Natural killer cell treated with Interleukin-12 subunit alpha and Interleukin-12 subunit beta and Interleukin-15 and Interleukin-18, amount 100 ng/mL, for 72 hours (primary cell): ENCODE measurements around the gene YARS1. TPM values are rescaled to one million over a fixed set of nuclear protein-coding genes. Genes with fewer than 3 reads are reported as not detected.

Experiments
- ATAC-seq, 2 donors: fragments of 150-1000 bp; cut with Tn5 transposase in 1 of 2; sonication (Bioruptor Pico), chemical (Tn5 transposase) in 1 of 2; 2 replicates each; pipeline ENCODE4 v1.10.0; 2021
- DNase-seq: peaks from one replicate; pipeline ENCODE4 v3.0.0; 2022; ENCODE audit warnings: low spot score
- H3K27ac Mint-ChIP-seq, 2 donors: 1 replicate in 1 of 2; 2 replicates in 1 of 2; pipeline ENCODE4 v1.8.0; 2022; ENCODE audit warnings: mixed read lengths in 2 of 2, mild to moderate bottlenecking in 1 of 2, moderate library complexity in 1 of 2
- H3K27me3 Mint-ChIP-seq, 2 donors: 1 replicate in 1 of 2; 2 replicates in 1 of 2; pipeline ENCODE4 v1.8.0; 2022; ENCODE audit warnings: mixed read lengths in 2 of 2
- H3K36me3 Mint-ChIP-seq: one replicate; pipeline ENCODE4 v1.8.0; 2022; ENCODE audit warnings: mixed read lengths
- H3K4me1 Mint-ChIP-seq, 2 donors: 1 replicate in 1 of 2; 2 replicates in 1 of 2; pipeline ENCODE4 v1.8.0; 2022; ENCODE audit warnings: low read depth in 2 of 2, mixed read lengths in 2 of 2, mild to moderate bottlenecking in 1 of 2
- H3K4me3 Mint-ChIP-seq: one replicate; pipeline ENCODE4 v1.8.0; 2022; ENCODE audit warnings: mixed read lengths
- H3K9me3 Mint-ChIP-seq: 2 replicates; pipeline ENCODE4 v1.8.0; 2022; ENCODE audit warnings: mixed read lengths
- total RNA-seq, 2 donors: library from RNA; stranded (reverse); gene quantifications; one replicate each; pipeline ENCODE4 v1.2.3, GENCODE V29; 2022

Gene YARS1
- total RNA-seq, 2 donors from 2014 or later = 228 to 274 TPM

DNA sequence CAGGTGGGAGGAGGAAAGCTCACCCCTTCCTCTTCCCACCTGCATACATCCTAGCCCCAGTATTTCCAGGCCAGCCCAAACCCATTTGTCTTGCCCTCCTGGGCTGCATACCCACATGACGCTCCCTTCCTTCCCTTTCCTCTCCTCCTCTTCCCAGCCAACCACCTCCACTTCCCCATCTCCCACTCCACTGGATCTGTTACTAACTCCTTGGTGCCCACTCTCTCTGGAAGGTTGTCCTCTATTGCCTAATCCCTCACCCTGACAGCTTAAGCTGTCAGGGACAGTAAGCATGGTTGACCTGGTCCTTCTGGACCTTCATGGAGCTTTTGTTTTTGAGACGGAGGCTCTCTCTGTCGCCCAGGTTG lies 91.6 kb downstream of the YARS1 start:
- peak overlapping the region in 1 of 2 donors; percentile 28 for H3K27ac Mint-ChIP-seq
- H3K27me3 Mint-ChIP-seq = peaks cover 9 to 13% of the 10 kb centered on the region in 2 donors
- no peaks in the 10 kb centered on the region for H3K9me3 Mint-ChIP-seq

More for the DNA sequence above, 91.6 kb downstream of the YARS1 start:
- no peak overlapping the region for H3K4me3 Mint-ChIP-seq
- DNase-seq (no peak), ATAC-seq (no peak)
- H3K4me1 Mint-ChIP-seq = peaks cover 9 to 14% of the 10 kb centered on the region in 2 donors
- no peaks in the 10 kb centered on the region for H3K36me3 Mint-ChIP-seq

Other genes starting within 250 kb of the YARS1 start
- 10 to 100 TPM; 51.6 to 58.3 TPM for gene ZBTB8OS, start 166.8 kb downstream of the YARS1 start, total RNA-seq
- gene RBBP4, start 166.2 kb downstream of the YARS1 start, total RNA-seq = 100 to 1,000 TPM; 228 to 244 TPM
- gene SYNC, start 114.6 kb downstream of the YARS1 start, total RNA-seq = not detected
- gene S100PBP, start 295 bp upstream of the YARS1 start, total RNA-seq = 10 to 100 TPM; 31.0 to 54.9 TPM
- gene FNDC5, start 53.6 kb upstream of the YARS1 start, total RNA-seq = not detected
- gene HPCA, start 69.1 kb upstream of the YARS1 start, total RNA-seq = under 1 TPM in 1 of 2 donors, not detected in 1; 0.38 TPM
- 1 to 10 TPM; 2.5 to 5.9 TPM for gene TMEM54, start 84.0 kb upstream of the YARS1 start, total RNA-seq
- 100 to 1,000 TPM in 1 of 2 donors, 10 to 100 TPM in 1; 92.0 to 246 TPM for gene RNF19B, start 147.5 kb upstream of the YARS1 start, total RNA-seq
- gene AK2, start 219.5 kb upstream of the YARS1 start, total RNA-seq = 100 to 1,000 TPM; 379 to 475 TPM